Muscle of leg (tissue), 11 donors: ENCODE data around the gene FGGY. TPM values are rescaled to one million over a fixed set of nuclear protein-coding genes. Genes with fewer than 3 reads are reported as not detected.

Experiments
- DNase-seq: peaks from one replicate; pipeline ENCODE4 v3.0.0; 2013
- H3K27ac ChIP-seq: one replicate; pipeline ENCODE4 v1.5.1; 2013; ENCODE audit warnings: mild to moderate bottlenecking, low read length, control low read depth
- H3K27me3 ChIP-seq: one replicate; pipeline ENCODE4 v1.6.1; 2013; ENCODE audit warnings: low read length; ENCODE audit not compliant: control insufficient read depth, insufficient read depth
- H3K36me3 ChIP-seq: one replicate; pipeline ENCODE4 v1.6.1; 2013; ENCODE audit warnings: low read length; ENCODE audit not compliant: control insufficient read depth, insufficient read depth
- H3K4me1 ChIP-seq: one replicate; pipeline ENCODE4 v1.6.1; 2013; ENCODE audit warnings: low read length; ENCODE audit not compliant: control insufficient read depth, insufficient read depth
- H3K4me3 ChIP-seq: one replicate; pipeline ENCODE4 v1.5.1; 2013; ENCODE audit warnings: low read length, control low read depth
- H3K9me3 ChIP-seq: replicated peaks from 2 replicates; pipeline ENCODE4 v1.6.1; 2013; ENCODE audit warnings: low read depth, low read length; ENCODE audit not compliant: control insufficient read depth
- WGBS: methylation state at CpG from one replicate; pipeline ENCODE4 v1.1.5; 2013; ENCODE audit warnings: missing lambda C conversion rate; ENCODE audit not compliant: insufficient coverage; 5-methylcytosine and 5-hydroxymethylcytosine counted together
- polyA plus RNA-seq, 8 donors: library from polyadenylated mRNA; unstranded; fragments of 120-200 nt; gene quantifications; one replicate each; pipeline versions ENCODE4 v1.2.1 to v1.2.3, GENCODE V29; 2013; ENCODE audit warnings: inconsistent platforms in 1 of 8, low replicate concordance in 1 of 8; ENCODE audit not compliant: insufficient read length in 8 of 8, insufficient read depth in 1 of 8
- total RNA-seq: library from RNA; stranded (reverse); fragments of 120-200 nt; gene quantifications from one replicate; pipeline ENCODE4 v1.2.4, GENCODE V29; 2013

FGGY gene
- total and polyA plus RNA-seq, 9 donors, result 8.0 to 23.7 (median 12.7) TPM

GRCh38 chr1:59310549-59311250, 13.8 kb downstream of the FGGY start:
- Histone ChIP-seq H3K27ac (peak overlapping the region; percentile 10), H3K9me3 (peaks cover 2% of the 10 kb centered on the region), H3K36me3 (no peaks in the 10 kb centered on the region), H3K4me1 (peaks cover 7% of the 10 kb centered on the region), H3K4me3 (no peak overlapping the region), H3K27me3 (no peaks in the 10 kb centered on the region)
- 73% methylated on average over 3 of the region's 5 CpGs for WGBS
- no peak for DNase-seq

GRCh38 chr1:59314776-59315528, 18.1 kb downstream of the FGGY start:
- no peak overlapping the region for H3K4me3 ChIP-seq

GRCh38 chr1:59315529-59316463, 18.9 kb downstream of the FGGY start:
- peaks cover 21% of the 10 kb centered on the region for H3K4me1 ChIP-seq
- H3K27ac ChIP-seq, result no peak overlapping the region
- DNase-seq, result no peak
- 50% methylated on average over 1 of the region's 7 CpGs for WGBS
- no peaks in the 10 kb centered on the region for H3K36me3 ChIP-seq
- H3K27me3 ChIP-seq, result no peaks in the 10 kb centered on the region
- no peaks in the 10 kb centered on the region for H3K9me3 ChIP-seq
- H3K4me3 ChIP-seq, result no peak overlapping the region

More at GRCh38 chr1:59314776-59315528, 18.1 kb downstream of the FGGY start:
- DNase-seq, result no peak
- no peak overlapping the region for H3K27ac ChIP-seq
- peaks cover 21% of the 10 kb centered on the region for H3K4me1 ChIP-seq
- H3K36me3 ChIP-seq, result no peaks in the 10 kb centered on the region
- no peaks in the 10 kb centered on the region for H3K9me3 ChIP-seq
- H3K27me3 ChIP-seq, result no peaks in the 10 kb centered on the region
- 92% methylated on average over 2 of the region's 2 CpGs for WGBS

GRCh38 chr1:59316497-59317128, 19.7 kb downstream of the FGGY start:
- peaks cover 21% of the 10 kb centered on the region for H3K4me1 ChIP-seq
- peak; percentile 50 for DNase-seq
- H3K27ac ChIP-seq, result peak overlapping the region; percentile 37
- no peak overlapping the region for H3K4me3 ChIP-seq
- H3K27me3 ChIP-seq, result no peaks in the 10 kb centered on the region
- no CpG with 5 or more reads among the region's 6 CpGs for WGBS
- no peaks in the 10 kb centered on the region for H3K36me3 ChIP-seq
- H3K9me3 ChIP-seq, result no peaks in the 10 kb centered on the region

- no peaks in the 10 kb centered on the region for H3K27me3 ChIP-seq
- H3K36me3 ChIP-seq, result no peaks in the 10 kb centered on the region
- H3K4me3 ChIP-seq, result no peak overlapping the region
- H3K4me1 ChIP-seq, result peaks cover 21% of the 10 kb centered on the region
- no peak for DNase-seq
- WGBS, result 76% methylated on average over 2 of the region's 3 CpGs
- no peaks in the 10 kb centered on the region for H3K9me3 ChIP-seq
- H3K27ac ChIP-seq, result no peak overlapping the region
Observed at GRCh38 chr1:59317343-59317742, 20.4 kb downstream of the FGGY start.

- Histone ChIP-seq H3K4me1 (peaks cover 21% of the 10 kb centered on the region), H3K27me3 (no peaks in the 10 kb centered on the region), H3K4me3 (no peak overlapping the region), H3K9me3 (no peaks in the 10 kb centered on the region), H3K36me3 (no peaks in the 10 kb centered on the region), H3K27ac (no peak overlapping the region)
- DNase-seq, result no peak
- WGBS, result 86% methylated on average over 1 of the region's 2 CpGs
Observed at GRCh38 chr1:59317780-59318179, 20.9 kb downstream of the FGGY start.

- H3K4me1 ChIP-seq, result peaks cover 21% of the 10 kb centered on the region
- no peaks in the 10 kb centered on the region for H3K9me3 ChIP-seq
- 100% methylated on average over 1 of the region's 6 CpGs for WGBS
- H3K27me3 ChIP-seq, result no peaks in the 10 kb centered on the region
- DNase-seq, result peak; percentile 66
- no peak overlapping the region for H3K27ac ChIP-seq
- H3K36me3 ChIP-seq, result no peaks in the 10 kb centered on the region
- H3K4me3 ChIP-seq, result no peak overlapping the region
Observed at GRCh38 chr1:59318271-59318860, 21.5 kb downstream of the FGGY start.

- no peak for DNase-seq
- Histone ChIP-seq H3K9me3 (no peaks in the 10 kb centered on the region), H3K4me3 (no peak overlapping the region), H3K27me3 (no peaks in the 10 kb centered on the region), H3K36me3 (no peaks in the 10 kb centered on the region), H3K27ac (no peak overlapping the region), H3K4me1 (peaks cover 12% of the 10 kb centered on the region)
- 100% methylated on average over 2 of the region's 4 CpGs for WGBS
Observed at GRCh38 chr1:59322394-59322793, 25.5 kb downstream of the FGGY start.

- no peak for DNase-seq
- H3K36me3 ChIP-seq, result no peaks in the 10 kb centered on the region
- no peaks in the 10 kb centered on the region for H3K27me3 ChIP-seq
- no CpG with 5 or more reads among the region's 2 CpGs for WGBS
- H3K4me3 ChIP-seq, result no peak overlapping the region
- H3K9me3 ChIP-seq, result no peaks in the 10 kb centered on the region
- peaks cover 7% of the 10 kb centered on the region for H3K4me1 ChIP-seq
- H3K27ac ChIP-seq, result no peak overlapping the region
Observed at GRCh38 chr1:59322814-59323213, 25.9 kb downstream of the FGGY start.
